WTC11 (cell line): ENCODE measurements around the gene HOXD12. TPM values are rescaled to one million over a fixed set of nuclear protein-coding genes. Genes with fewer than 3 reads are reported as not detected.

Experiments
- ATAC-seq: fragments of 200-7000 bp; cut with Tn5 transposase; 2 replicates; pipeline ENCODE4 v1.10.0; 2021; ENCODE audit warnings: mild to moderate bottlenecking, moderate library complexity
- CTCF ChIA-PET: fragments of 300-600 bp; sonication (Branson Sonifier 250); formaldehyde crosslinking; loops from one replicate; lab custom pipeline; 2021; ENCODE audit warnings: antibody characterized with exemption; lab: Charles Lee
- POLR2A ChIA-PET: fragments of 350-600 bp; sonication (Branson Sonifier 250); formaldehyde crosslinking; loops from one replicate; lab custom pipeline; 2021; ENCODE audit warnings: antibody characterized with exemption; lab: Charles Lee
- DNase-seq: peaks from one replicate; pipeline ENCODE4 v3.0.0; 2021; ENCODE audit warnings: low spot score
- H3K27ac Mint-ChIP-seq: 2 replicates; pipeline ENCODE4 v1.8.0; 2021; ENCODE audit warnings: mixed read lengths
- H3K27me3 Mint-ChIP-seq: 2 replicates; pipeline ENCODE4 v1.8.0; 2021; ENCODE audit warnings: low read depth, mild to moderate bottlenecking, moderate library complexity, mixed read lengths
- H3K36me3 Mint-ChIP-seq: 2 replicates; pipeline ENCODE4 v1.8.0; 2021; ENCODE audit warnings: mixed read lengths
- H3K4me1 Mint-ChIP-seq: 2 replicates; pipeline ENCODE4 v1.8.0; 2022; ENCODE audit warnings: mixed read lengths
- H3K4me3 Mint-ChIP-seq: 2 replicates; pipeline ENCODE4 v1.8.0; 2021; ENCODE audit warnings: mild to moderate bottlenecking, moderate library complexity, mixed read lengths
- H3K9me3 Mint-ChIP-seq: 2 replicates; pipeline ENCODE4 v1.8.0; 2021; ENCODE audit warnings: mixed read lengths
- ELF4 ChIP-seq: sonication (generic); formaldehyde crosslinking; IDR thresholded peaks from 2 replicates; pipeline ENCODE4 v1.8.1; 2022; ENCODE audit warnings: low read depth, mild to moderate bottlenecking, moderate library complexity, missing genetic modification reagents
- ESRRA ChIP-seq: sonication (generic); formaldehyde crosslinking; IDR thresholded peaks from 2 replicates; pipeline ENCODE4 v1.8.1; 2022; ENCODE audit warnings: mild to moderate bottlenecking, missing genetic modification reagents, borderline replicate concordance
- MYBL2 ChIP-seq: sonication (generic); formaldehyde crosslinking; IDR thresholded peaks from 2 replicates; pipeline ENCODE4 v1.8.1; 2023; ENCODE audit warnings: mild to moderate bottlenecking, moderate library complexity, missing genetic modification reagents
- NR3C1 ChIP-seq: sonication (generic); formaldehyde crosslinking; conservative IDR thresholded peaks from 2 replicates; pipeline ENCODE4 v1.8.1; 2023; ENCODE audit warnings: low read depth, mild to moderate bottlenecking, missing genetic modification reagents
- PRDM15 ChIP-seq: sonication (generic); formaldehyde crosslinking; IDR thresholded peaks from 2 replicates; pipeline ENCODE4 v1.8.0; 2022; ENCODE audit warnings: missing genetic modification reagents
- TEAD1 ChIP-seq: sonication (generic); formaldehyde crosslinking; IDR thresholded peaks from 2 replicates; pipeline ENCODE4 v1.8.0; 2022; ENCODE audit warnings: mild to moderate bottlenecking, missing genetic modification reagents
- USF1 ChIP-seq: sonication (generic); formaldehyde crosslinking; IDR thresholded peaks from 2 replicates; pipeline ENCODE4 v1.8.0; 2022; ENCODE audit warnings: mild to moderate bottlenecking, missing genetic modification reagents
- ZNF138 ChIP-seq: sonication (generic); formaldehyde crosslinking; conservative IDR thresholded peaks from 2 replicates; pipeline ENCODE4 v1.8.1; 2022; ENCODE audit warnings: mild to moderate bottlenecking, moderate library complexity, missing genetic modification reagents
- ZNF219 ChIP-seq: sonication (generic); formaldehyde crosslinking; IDR thresholded peaks from 2 replicates; pipeline ENCODE4 v1.8.0; 2023; ENCODE audit warnings: missing genetic modification reagents, mild to moderate bottlenecking, borderline replicate concordance
- ZNF423 ChIP-seq: fragments of 250-450 bp; sonication (Bioruptor Pico); IDR thresholded peaks from 2 replicates; pipeline ENCODE4 v2.1.2; 2022; ENCODE audit warnings: mild to moderate bottlenecking, moderate library complexity
- total RNA-seq: library from RNA; stranded (reverse); gene quantifications from 3 replicates; pipeline ENCODE4 v1.2.3, GENCODE V29; 2021
- TF ChIP-seq, protein P1 (sequence below): fragments of 200-600 bp; IDR thresholded peaks from 2 replicates; pipeline ENCODE4 v1.8.0; 2022; ENCODE audit warnings: antibody characterized with exemption
- TF ChIP-seq, protein P2 (sequence below): sonication (generic); formaldehyde crosslinking; IDR thresholded peaks from 2 replicates; pipeline ENCODE4 v1.8.1; 2022; ENCODE audit warnings: mild to moderate bottlenecking, missing genetic modification reagents, moderate library complexity, borderline replicate concordance
- TF ChIP-seq, protein P3 (sequence below): sonication (generic); formaldehyde crosslinking; IDR thresholded peaks from 2 replicates; pipeline ENCODE4 v1.8.1; 2023; ENCODE audit warnings: mild to moderate bottlenecking, missing genetic modification reagents
- TF ChIP-seq, protein P4 (sequence below): fragments of 250-450 bp; sonication (Bioruptor Pico); conservative IDR thresholded peaks from 2 replicates; pipeline ENCODE4 v1.9.0; 2021; ENCODE audit warnings: mild to moderate bottlenecking
- TF ChIP-seq, protein P5 (sequence below): sonication (generic); formaldehyde crosslinking; IDR thresholded peaks from 2 replicates; pipeline ENCODE4 v1.8.0; 2023; ENCODE audit warnings: mild to moderate bottlenecking, missing genetic modification reagents

HOXD12 gene
- total RNA-seq, 1 experiment from 2014 or later = 0.17 TPM

GRCh38 chr2:176085120-176085788 is 14.3 kb upstream of the HOXD12 start:
- ATAC-seq (peak; percentile 4; the same call in 1 of the 2 replicates), DNase-seq (peak; percentile 57)
- Mint-ChIP-seq H3K9me3 (no peaks in the 10 kb centered on the region), H3K4me1 (peaks cover 49% of the 10 kb centered on the region), H3K27me3 (peaks cover 100% of the 10 kb centered on the region), H3K27ac (no peak overlapping the region), H3K36me3 (peaks cover 5% of the 10 kb centered on the region; the same call in 1 of the 2 replicates), H3K4me3 (peak overlapping the region; percentile 53)
- ChIA-PET CTCF (interaction anchor here (0.8 to 1.6 kb wide), 11 partner anchors 9 to 834 kb away, joined by 3 to 27 read pairs (median 3); no protein-coding TSS in a partner anchor), POLR2A (interaction anchor here (0.7 kb wide), 1 partner anchor 18 kb away, joined by 3 read pairs; no protein-coding TSS in a partner anchor)
- TF ChIP-seq, protein P1, sequence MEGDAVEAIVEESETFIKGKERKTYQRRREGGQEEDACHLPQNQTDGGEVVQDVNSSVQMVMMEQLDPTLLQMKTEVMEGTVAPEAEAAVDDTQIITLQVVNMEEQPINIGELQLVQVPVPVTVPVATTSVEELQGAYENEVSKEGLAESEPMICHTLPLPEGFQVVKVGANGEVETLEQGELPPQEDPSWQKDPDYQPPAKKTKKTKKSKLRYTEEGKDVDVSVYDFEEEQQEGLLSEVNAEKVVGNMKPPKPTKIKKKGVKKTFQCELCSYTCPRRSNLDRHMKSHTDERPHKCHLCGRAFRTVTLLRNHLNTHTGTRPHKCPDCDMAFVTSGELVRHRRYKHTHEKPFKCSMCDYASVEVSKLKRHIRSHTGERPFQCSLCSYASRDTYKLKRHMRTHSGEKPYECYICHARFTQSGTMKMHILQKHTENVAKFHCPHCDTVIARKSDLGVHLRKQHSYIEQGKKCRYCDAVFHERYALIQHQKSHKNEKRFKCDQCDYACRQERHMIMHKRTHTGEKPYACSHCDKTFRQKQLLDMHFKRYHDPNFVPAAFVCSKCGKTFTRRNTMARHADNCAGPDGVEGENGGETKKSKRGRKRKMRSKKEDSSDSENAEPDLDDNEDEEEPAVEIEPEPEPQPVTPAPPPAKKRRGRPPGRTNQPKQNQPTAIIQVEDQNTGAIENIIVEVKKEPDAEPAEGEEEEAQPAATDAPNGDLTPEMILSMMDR = no peak
- TF ChIP-seq ELF4 (no peak), NR3C1 (CRISPR knock-in tag) (no peak), ZNF138 (CRISPR knock-in tag) (no peak), PRDM15 (CRISPR knock-in tag) (no peak), MYBL2 (CRISPR knock-in tag) (no peak), TEAD1 (no peak), ZNF219 (CRISPR knock-in tag) (no peak), ZNF423 (CRISPR knock-in tag) (no peak), ESRRA (CRISPR knock-in tag) (no peak), USF1 (CRISPR knock-in tag) (no peak)
- TF ChIP-seq, protein P2, sequence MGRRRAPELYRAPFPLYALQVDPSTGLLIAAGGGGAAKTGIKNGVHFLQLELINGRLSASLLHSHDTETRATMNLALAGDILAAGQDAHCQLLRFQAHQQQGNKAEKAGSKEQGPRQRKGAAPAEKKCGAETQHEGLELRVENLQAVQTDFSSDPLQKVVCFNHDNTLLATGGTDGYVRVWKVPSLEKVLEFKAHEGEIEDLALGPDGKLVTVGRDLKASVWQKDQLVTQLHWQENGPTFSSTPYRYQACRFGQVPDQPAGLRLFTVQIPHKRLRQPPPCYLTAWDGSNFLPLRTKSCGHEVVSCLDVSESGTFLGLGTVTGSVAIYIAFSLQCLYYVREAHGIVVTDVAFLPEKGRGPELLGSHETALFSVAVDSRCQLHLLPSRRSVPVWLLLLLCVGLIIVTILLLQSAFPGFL (CRISPR knock-in tag) = no peak
- TF ChIP-seq, protein P3, sequence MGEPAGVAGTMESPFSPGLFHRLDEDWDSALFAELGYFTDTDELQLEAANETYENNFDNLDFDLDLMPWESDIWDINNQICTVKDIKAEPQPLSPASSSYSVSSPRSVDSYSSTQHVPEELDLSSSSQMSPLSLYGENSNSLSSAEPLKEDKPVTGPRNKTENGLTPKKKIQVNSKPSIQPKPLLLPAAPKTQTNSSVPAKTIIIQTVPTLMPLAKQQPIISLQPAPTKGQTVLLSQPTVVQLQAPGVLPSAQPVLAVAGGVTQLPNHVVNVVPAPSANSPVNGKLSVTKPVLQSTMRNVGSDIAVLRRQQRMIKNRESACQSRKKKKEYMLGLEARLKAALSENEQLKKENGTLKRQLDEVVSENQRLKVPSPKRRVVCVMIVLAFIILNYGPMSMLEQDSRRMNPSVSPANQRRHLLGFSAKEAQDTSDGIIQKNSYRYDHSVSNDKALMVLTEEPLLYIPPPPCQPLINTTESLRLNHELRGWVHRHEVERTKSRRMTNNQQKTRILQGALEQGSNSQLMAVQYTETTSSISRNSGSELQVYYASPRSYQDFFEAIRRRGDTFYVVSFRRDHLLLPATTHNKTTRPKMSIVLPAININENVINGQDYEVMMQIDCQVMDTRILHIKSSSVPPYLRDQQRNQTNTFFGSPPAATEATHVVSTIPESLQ (CRISPR knock-in tag) = no peak
- TF ChIP-seq, protein P4, sequence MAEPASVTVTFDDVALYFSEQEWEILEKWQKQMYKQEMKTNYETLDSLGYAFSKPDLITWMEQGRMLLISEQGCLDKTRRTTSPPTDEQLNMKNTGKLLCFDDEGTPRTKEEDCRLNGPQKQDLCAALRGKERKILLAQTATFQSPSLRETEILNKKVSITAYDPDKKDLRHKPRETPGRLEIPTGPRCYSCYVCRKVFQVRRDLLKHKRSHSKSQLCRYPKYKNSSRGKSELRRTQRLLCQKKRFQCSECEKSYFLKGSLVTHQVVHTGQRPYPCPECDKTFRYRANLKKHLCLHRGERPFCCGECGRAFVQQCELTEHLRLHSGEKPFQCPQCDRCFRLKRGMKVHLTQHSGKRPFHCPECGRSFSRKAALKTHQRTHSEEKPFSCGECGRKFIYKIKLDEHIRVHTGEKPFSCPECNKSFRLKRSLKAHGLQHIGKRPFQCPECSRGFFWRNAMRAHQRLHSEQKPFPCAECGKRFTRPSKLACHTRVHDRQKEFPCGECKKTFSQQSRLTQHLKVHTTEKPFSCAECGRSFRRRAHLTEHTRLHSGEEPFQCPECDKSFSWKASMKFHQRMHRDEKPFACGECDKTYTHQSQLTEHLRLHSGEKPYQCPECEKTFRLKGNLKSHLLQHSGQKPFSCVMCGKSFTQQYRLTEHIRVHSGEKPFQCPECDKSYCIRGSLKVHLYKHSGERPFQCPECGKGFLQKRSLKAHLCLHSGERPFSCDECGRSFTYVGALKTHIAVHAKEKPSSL (CRISPR knock-in tag) = no peak
- TF ChIP-seq, protein P5, sequence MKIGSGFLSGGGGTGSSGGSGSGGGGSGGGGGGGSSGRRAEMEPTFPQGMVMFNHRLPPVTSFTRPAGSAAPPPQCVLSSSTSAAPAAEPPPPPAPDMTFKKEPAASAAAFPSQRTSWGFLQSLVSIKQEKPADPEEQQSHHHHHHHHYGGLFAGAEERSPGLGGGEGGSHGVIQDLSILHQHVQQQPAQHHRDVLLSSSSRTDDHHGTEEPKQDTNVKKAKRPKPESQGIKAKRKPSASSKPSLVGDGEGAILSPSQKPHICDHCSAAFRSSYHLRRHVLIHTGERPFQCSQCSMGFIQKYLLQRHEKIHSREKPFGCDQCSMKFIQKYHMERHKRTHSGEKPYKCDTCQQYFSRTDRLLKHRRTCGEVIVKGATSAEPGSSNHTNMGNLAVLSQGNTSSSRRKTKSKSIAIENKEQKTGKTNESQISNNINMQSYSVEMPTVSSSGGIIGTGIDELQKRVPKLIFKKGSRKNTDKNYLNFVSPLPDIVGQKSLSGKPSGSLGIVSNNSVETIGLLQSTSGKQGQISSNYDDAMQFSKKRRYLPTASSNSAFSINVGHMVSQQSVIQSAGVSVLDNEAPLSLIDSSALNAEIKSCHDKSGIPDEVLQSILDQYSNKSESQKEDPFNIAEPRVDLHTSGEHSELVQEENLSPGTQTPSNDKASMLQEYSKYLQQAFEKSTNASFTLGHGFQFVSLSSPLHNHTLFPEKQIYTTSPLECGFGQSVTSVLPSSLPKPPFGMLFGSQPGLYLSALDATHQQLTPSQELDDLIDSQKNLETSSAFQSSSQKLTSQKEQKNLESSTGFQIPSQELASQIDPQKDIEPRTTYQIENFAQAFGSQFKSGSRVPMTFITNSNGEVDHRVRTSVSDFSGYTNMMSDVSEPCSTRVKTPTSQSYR (CRISPR knock-in tag) = no peak
- TF ChIP-seq, all 79 proteins: peak for 0
